Liver (tissue), 3 donors: Measurements from ENCODE around the gene PRMT7.

Experiments used
- EGR1 ChIP-seq, 2 donors: IDR thresholded peaks; 2 replicates each; pipeline ENCODE4 v1.6.1; 2016 to 2018; ENCODE audit warnings: antibody characterized with exemption in 2 of 2, low read depth in 2 of 2
- HNF4A ChIP-seq, 2 donors: conservative IDR thresholded peaks; 2 replicates each; pipeline ENCODE4 v1.6.1; 2016; ENCODE audit warnings: antibody characterized with exemption in 2 of 2, mild to moderate bottlenecking in 2 of 2
- HNF4G ChIP-seq: IDR thresholded peaks from 2 replicates; pipeline ENCODE4 v1.6.1; 2016; ENCODE audit warnings: antibody characterized with exemption
- JUND ChIP-seq, 2 donors: IDR thresholded peaks; 2 replicates each; pipeline ENCODE4 v1.6.1; 2016; ENCODE audit warnings: antibody characterized with exemption in 2 of 2
- RAD21 ChIP-seq, 2 donors: IDR thresholded peaks; 2 replicates each; pipeline ENCODE4 v1.6.1; 2016; ENCODE audit warnings: antibody characterized with exemption in 2 of 2, mild to moderate bottlenecking in 2 of 2
- SP1 ChIP-seq: IDR thresholded peaks from 2 replicates; pipeline ENCODE4 v1.6.1; 2018; ENCODE audit warnings: antibody characterized with exemption, mild to moderate bottlenecking
- TAF1 ChIP-seq: conservative IDR thresholded peaks from 2 replicates; pipeline ENCODE4 v1.6.1; 2016; ENCODE audit warnings: antibody characterized with exemption, mild to moderate bottlenecking
- YY1 ChIP-seq: IDR thresholded peaks from 2 replicates; pipeline ENCODE4 v1.6.1; 2016; ENCODE audit warnings: antibody characterized with exemption, mild to moderate bottlenecking
- TF ChIP-seq, protein P1 (sequence below): fragments of 150-350 bp; IDR thresholded peaks from 2 replicates; pipeline ENCODE4 v1.5.1; 2017; ENCODE audit warnings: improper control_type of control experiment, low read depth, low read length; ENCODE audit not compliant: missing input control
- TF ChIP-seq, protein P2 (sequence below): IDR thresholded peaks from 2 replicates; pipeline ENCODE4 v1.6.1; 2016; ENCODE audit warnings: antibody characterized with exemption, mild to moderate bottlenecking
- TF ChIP-seq, protein P3 (sequence below): IDR thresholded peaks from 2 replicates; pipeline ENCODE4 v1.6.1; 2016; ENCODE audit warnings: antibody characterized with exemption
- TF ChIP-seq, protein P4 (sequence below): IDR thresholded peaks from 2 replicates; pipeline ENCODE4 v1.6.1; 2016; ENCODE audit warnings: antibody characterized with exemption
- TF ChIP-seq, protein P5 (sequence below): IDR thresholded peaks from 2 replicates; pipeline ENCODE4 v1.6.1; 2016; ENCODE audit warnings: antibody characterized with exemption
- donor health status: healthy.
- donor health status: healthy.

- TF ChIP-seq, protein P1, sequence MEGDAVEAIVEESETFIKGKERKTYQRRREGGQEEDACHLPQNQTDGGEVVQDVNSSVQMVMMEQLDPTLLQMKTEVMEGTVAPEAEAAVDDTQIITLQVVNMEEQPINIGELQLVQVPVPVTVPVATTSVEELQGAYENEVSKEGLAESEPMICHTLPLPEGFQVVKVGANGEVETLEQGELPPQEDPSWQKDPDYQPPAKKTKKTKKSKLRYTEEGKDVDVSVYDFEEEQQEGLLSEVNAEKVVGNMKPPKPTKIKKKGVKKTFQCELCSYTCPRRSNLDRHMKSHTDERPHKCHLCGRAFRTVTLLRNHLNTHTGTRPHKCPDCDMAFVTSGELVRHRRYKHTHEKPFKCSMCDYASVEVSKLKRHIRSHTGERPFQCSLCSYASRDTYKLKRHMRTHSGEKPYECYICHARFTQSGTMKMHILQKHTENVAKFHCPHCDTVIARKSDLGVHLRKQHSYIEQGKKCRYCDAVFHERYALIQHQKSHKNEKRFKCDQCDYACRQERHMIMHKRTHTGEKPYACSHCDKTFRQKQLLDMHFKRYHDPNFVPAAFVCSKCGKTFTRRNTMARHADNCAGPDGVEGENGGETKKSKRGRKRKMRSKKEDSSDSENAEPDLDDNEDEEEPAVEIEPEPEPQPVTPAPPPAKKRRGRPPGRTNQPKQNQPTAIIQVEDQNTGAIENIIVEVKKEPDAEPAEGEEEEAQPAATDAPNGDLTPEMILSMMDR: no peak
- TF ChIP-seq, protein P2, sequence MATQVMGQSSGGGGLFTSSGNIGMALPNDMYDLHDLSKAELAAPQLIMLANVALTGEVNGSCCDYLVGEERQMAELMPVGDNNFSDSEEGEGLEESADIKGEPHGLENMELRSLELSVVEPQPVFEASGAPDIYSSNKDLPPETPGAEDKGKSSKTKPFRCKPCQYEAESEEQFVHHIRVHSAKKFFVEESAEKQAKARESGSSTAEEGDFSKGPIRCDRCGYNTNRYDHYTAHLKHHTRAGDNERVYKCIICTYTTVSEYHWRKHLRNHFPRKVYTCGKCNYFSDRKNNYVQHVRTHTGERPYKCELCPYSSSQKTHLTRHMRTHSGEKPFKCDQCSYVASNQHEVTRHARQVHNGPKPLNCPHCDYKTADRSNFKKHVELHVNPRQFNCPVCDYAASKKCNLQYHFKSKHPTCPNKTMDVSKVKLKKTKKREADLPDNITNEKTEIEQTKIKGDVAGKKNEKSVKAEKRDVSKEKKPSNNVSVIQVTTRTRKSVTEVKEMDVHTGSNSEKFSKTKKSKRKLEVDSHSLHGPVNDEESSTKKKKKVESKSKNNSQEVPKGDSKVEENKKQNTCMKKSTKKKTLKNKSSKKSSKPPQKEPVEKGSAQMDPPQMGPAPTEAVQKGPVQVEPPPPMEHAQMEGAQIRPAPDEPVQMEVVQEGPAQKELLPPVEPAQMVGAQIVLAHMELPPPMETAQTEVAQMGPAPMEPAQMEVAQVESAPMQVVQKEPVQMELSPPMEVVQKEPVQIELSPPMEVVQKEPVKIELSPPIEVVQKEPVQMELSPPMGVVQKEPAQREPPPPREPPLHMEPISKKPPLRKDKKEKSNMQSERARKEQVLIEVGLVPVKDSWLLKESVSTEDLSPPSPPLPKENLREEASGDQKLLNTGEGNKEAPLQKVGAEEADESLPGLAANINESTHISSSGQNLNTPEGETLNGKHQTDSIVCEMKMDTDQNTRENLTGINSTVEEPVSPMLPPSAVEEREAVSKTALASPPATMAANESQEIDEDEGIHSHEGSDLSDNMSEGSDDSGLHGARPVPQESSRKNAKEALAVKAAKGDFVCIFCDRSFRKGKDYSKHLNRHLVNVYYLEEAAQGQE: no peak
- no peak for TF ChIP-seq TAF1
- no peak for TF ChIP-seq HNF4G
- no peak for TF ChIP-seq SP1
- TF ChIP-seq, protein P3, sequence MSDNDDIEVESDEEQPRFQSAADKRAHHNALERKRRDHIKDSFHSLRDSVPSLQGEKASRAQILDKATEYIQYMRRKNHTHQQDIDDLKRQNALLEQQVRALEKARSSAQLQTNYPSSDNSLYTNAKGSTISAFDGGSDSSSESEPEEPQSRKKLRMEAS: no peak
- TF ChIP-seq YY1: no peak
- no peak for TF ChIP-seq HNF4A (conservative IDR thresholded peaks at IDR 0.05)
- TF ChIP-seq JUND (IDR thresholded peaks at IDR 0.05): no peak
- no peak for TF ChIP-seq RAD21 (IDR thresholded peaks at IDR 0.05)
- no peak for TF ChIP-seq EGR1 (IDR thresholded peaks at IDR 0.05; ENCODE audit: low read depth in 2 of 2)
- TF ChIP-seq, protein P4, sequence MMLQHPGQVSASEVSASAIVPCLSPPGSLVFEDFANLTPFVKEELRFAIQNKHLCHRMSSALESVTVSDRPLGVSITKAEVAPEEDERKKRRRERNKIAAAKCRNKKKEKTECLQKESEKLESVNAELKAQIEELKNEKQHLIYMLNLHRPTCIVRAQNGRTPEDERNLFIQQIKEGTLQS: no peak
- TF ChIP-seq, protein P5, sequence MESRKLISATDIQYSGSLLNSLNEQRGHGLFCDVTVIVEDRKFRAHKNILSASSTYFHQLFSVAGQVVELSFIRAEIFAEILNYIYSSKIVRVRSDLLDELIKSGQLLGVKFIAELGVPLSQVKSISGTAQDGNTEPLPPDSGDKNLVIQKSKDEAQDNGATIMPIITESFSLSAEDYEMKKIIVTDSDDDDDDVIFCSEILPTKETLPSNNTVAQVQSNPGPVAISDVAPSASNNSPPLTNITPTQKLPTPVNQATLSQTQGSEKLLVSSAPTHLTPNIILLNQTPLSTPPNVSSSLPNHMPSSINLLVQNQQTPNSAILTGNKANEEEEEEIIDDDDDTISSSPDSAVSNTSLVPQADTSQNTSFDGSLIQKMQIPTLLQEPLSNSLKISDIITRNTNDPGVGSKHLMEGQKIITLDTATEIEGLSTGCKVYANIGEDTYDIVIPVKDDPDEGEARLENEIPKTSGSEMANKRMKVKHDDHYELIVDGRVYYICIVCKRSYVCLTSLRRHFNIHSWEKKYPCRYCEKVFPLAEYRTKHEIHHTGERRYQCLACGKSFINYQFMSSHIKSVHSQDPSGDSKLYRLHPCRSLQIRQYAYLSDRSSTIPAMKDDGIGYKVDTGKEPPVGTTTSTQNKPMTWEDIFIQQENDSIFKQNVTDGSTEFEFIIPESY: no peak
Observed at GRCh38 chr16:68361485-68361884, 50.7 kb downstream of the PRMT7 start.
